GM18867 (cell line): ENCODE results near the gene PRRT1.
A peak's percentile ranks its signal among the peaks of the same experiment; 100 is the strongest.
"Not testable (repeated sequence)": the region's sequence is repeated elsewhere in the genome, so short reads cannot be mapped to it uniquely, and the experiment has no call there.

Experiments used
- ATAC-seq: cut with Tn5 transposase; IDR thresholded peaks from one replicate; pipeline ENCODE4 v1.9.1; 2021; ENCODE audit warnings: mild to moderate bottlenecking, moderate library complexity; ENCODE audit not compliant: unreplicated experiment

PRRT1 gene

DNA sequence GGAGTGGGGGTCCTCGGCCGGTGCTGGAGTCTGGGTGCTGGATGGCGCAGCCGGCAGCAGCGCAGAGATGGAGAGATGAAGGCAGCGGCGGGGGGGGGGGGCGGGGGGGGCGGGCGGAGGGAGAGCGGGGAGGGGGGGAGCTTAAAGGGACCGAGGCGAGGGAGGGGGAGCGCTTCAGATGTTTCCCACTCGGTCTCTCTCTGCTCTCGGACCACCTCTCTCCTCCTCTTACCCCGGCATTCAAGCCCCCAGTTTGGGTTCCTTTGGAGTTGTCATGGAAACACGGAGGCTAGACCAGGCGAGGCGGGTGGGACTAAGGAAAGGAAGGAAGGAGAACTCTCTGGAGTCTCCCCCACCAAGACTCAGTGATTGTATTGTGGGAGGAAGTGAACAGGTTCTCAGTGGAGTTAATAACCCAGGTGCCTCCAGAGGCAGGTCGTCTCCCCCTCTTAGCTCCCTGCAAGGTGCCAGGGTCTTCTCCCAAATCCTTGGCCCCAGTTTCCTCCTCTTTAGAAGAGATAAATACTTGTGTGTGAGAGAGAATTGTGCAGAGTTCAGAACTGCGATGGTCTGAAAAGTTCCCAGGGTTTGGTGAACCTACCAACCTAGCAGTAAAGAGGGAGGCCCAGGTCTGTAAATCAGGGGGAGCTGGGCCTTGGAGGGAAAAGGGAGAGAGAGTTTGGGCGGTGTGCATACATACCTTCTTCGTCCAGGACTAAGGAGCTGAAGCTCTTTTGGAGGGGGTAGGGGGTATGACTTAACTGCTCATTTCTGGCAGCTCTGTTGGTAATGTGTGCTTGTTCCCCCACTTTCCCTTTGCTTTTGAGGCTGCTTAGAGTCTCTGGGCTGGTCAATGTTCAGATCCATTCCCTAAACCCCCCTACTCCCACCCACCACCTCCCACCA, at the start of gene PRRT1:
Gene PRRT1 (minus strand): TSS at position 77 of the 906 bp plus-strand sequence. CDS start 112 bp downstream, outside the sequence.
- no peak for ATAC-seq

DNA sequence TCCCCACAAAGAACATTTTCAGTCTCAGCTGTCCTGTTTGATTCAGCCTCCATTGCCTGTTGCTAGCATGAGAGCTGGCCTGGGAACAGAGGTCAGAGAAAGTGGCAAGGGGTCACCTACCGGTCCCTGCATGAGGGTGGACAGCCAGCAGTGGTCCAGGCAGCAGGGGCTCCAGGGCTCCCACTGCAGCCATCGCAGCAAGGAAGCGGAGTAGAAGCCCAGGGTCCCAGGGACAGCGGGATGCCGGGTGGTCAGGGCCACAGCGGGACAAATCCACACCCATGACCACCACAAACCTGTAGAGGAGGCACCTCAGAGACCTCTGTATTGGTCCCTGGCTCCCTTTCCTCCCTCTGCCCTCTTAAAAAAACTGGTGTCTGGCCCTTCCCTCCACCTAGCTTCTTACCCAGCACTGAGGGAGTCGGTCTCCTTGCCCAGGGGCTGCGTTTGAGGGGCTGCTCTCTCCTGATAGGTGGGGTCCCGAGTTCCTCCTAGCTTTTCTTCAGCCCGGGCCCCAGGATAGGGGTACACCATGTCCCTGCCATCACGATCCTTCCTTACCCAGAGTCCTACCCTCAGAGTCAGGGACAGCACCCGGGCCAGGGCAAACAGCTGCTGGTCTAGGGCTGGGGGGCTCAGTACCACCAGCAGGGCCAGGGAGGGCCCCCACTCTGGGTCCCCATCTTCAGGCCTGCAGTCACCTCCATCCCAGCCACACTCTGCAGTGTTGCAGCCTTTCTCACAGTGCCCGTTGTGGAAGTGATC, 49.2 kb upstream of the PRRT1 start:
- no peak for ATAC-seq

DNA sequence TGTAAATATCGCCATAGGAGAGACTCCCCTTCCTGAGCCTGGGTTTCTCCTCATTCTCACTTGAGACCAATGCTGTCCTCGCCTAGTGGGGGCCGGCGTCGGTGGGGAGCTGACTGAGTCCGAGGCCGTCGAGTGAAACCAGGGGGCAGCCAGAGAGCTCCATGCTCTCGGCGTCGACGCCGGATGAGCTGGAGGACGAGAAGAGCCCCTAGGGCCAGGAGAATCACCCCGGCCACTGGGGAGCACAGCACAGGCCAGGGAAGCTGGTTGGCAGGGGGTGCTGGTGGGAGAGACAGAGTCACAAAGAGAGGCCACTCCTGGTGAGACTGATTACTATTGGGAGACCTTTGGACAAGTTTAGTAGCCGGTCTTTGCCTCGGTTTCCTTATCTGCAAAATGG, 47.1 kb upstream of the PRRT1 start:
- no peak for ATAC-seq

DNA sequence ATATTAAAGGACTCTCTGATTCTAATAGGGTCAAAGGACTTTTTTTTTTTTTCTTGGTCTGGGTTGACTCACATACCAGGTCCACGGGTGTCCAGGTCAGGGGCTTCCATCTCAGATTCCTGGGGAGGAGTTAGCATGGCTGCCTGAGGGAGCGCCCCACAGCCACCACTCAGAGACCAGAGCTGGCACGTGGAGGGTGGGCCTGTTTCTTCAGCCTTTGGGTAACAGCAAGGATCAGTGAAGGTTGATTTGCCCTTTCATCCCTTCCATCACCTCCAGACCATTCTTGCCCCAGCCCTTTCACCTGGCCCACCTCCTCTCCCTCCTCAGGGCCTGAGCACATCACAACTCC, 46.6 kb upstream of the PRRT1 start:
- no peak for ATAC-seq

DNA sequence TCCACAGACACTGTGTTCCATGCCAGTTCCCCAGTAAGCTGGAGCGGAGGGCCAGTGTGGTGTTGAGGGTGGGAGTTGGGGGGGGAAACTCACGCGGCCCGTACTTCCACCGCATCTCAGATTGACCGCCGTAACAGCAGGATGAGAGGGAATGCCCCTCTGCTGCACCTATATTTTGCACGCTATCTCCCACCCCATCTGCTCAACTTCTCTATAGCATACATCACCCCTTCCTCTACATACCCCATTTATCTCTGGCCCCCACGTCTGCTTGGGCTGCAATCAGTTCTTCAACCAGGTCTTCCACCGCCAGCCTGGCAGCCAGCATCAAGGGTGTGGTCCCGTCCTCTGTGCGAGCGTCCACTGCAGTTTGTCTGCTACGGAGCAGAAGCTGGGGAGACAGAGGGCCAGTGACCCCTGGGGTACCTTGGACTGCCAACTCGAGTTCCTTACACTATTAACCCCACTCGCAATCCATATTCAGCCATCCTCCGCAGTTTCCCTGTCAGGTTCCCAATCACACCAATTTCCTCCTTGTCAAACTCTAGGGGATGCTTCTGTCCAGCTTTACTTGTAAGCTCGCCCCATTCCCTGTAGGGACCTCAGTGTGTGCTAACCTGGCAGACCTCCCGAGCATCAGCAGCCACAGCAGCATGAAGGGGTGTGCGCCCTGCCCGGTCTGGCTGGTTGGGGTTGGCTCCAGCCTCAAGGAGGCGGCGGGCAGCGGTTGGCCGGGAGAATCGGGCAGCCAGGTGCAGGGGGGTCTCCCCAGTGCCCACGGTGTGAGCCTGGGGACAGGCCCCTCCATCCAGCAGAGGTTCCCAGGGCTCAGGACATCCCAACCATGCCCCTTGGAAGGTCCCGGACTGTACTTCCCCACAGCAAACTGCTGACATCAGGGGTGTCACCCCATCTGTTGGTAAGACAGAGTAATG, 45.2 kb upstream of the PRRT1 start:
- no peak for ATAC-seq

DNA sequence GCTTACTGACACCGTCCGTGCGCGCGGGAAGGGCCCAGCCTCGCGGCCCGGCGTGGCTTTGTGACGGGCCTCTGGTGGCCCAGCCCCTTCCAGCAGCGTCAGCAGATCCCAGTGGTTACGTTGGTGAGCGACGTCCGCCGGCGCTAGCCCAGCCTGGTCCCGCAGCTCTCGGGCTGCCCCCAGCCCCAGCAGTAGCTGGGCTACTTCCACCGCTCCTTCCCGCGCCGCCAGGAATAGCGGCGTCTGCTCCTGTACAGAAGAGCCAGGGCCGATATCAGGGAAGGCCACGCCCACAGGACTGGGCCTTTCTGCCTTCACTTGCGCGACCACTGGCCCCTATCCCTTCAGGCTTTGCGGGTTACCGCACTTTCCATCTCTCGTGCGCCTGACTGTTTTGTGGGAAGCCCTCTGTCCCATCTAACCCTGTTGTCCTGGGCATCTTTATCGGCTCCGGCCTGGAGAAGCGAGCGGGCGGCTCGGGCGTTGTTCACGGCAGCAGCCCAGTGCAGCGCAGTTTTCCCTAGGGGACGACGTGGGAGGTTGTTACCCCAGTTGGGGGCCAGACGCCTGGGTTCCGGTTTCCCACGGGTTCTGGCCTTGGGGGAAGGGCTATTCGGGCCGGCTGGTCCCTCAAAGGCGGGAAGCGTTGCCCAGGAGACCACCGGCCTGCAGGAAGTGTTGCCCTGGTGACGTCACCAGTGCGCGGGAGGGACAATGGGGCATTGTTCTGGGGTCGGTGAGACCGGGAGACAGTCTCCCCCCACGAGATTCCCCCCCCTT, 44.4 kb upstream of the PRRT1 start:
- peak; percentile 79 for ATAC-seq

DNA sequence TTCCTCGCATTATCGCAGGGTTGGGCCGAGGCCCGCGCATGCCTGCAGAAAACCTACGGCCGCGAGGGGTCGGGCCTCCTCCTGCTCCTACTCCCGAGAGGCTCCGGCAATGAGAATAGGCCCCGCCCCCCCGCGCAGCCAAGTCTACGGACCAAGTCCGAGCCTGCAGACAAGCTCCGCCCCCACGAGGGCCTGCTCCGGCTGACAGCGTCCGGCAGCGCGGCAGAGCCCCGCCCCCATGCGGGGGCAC, 43.8 kb upstream of the PRRT1 start:
- peak; percentile 75 for ATAC-seq

GRCh38 chr6:32194825-32195651, 43.3 kb upstream of the PRRT1 start:
- ATAC-seq = no peak

DNA sequence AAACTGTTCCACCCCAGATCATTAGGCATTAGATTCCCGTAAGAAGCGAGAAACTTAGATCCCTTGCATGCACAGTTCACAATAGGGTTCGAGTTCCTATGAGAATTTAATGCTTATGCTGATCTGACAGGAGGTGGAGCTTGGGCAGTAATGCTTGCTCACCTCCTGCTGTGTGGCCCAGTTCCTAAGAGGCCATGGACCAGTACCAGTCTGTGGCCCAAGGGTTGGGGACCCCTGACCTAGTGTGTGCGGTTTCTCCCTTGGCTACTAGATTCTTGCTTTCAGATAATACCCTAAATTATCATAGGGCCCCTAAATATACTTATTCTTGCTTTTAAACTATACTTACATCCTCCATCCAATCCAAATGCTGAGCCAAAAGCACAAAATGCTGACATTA, 42.6 kb upstream of the PRRT1 start:
- no peak for ATAC-seq

DNA sequence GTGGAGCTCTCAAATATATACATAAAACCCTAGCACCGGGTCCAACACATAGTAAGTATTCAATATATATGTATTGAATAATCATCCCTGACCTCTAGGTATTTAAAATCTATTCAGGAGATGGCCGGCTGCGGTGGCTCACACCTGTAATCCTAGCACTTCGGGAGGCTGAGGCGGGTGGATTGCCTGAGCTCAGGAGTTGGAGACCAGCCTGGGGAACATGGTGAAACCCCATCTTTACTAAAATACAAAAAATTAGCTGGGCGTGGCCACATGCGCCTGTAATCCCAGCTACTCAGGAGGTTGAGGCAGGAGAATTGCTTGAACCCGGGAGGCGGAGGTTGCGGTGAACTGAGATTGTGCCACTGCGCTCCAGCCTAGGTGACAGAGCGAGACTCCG, 41.4 kb upstream of the PRRT1 start:
- ATAC-seq = not testable (repeated sequence)

GRCh38 chr6:32192608-32193039, 40.9 kb upstream of the PRRT1 start, which contains the start of gene GPSM3:
Gene GPSM3 (minus strand): TSS chr6:32192643. CDS start chr6:32192513, 130 bp downstream.
- ATAC-seq = no peak

DNA sequence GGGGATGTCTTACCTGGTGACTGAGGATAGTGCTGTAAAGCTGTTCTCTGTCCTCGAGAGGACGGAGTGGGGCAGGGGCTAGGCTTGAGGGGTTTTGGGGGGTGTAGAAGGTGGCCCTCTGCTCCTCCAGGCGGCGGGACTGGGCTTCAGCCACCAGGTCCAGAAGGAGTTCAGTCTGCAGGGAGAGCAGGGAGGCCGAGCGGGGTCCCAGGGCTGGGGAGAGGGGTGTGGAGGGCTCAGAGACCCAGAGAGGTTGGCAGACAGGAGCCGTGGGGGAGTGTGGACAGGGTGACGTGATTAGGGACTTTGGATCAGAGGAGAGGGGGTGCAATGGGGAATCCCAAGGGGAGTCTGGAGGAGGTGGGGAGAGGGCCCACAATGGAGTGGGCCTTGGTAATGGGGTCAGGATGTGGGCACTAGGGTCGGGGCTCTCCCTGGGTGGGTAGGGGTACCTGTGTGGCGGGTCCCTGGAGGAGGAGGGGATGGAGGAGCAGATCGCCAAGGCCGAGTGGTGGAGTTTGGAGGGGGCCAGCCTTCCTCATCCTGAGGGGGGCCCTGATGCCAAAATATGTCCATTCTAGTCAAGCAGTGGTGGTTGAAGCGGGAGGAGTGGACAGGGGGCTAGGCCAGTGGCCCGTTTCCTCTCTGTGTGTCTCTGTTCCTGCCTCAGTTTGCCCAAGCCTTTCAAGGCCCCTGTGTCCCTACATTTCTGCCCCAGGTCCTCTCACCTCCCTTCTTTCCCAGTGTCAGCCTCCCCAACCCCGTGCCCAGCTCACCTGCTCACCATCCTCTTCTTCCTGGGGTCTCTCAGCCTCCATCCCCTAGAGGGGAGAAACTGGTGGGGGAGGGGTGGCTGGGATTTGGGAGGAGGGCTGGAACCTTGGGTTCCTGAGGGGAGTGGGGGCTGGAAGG, 40.2 kb upstream of the PRRT1 start:
- ATAC-seq = no peak

- ATAC-seq = no peak
These were observed 39.4 kb upstream of the PRRT1 start for GRCh38 chr6:32190911-32191677.

DNA sequence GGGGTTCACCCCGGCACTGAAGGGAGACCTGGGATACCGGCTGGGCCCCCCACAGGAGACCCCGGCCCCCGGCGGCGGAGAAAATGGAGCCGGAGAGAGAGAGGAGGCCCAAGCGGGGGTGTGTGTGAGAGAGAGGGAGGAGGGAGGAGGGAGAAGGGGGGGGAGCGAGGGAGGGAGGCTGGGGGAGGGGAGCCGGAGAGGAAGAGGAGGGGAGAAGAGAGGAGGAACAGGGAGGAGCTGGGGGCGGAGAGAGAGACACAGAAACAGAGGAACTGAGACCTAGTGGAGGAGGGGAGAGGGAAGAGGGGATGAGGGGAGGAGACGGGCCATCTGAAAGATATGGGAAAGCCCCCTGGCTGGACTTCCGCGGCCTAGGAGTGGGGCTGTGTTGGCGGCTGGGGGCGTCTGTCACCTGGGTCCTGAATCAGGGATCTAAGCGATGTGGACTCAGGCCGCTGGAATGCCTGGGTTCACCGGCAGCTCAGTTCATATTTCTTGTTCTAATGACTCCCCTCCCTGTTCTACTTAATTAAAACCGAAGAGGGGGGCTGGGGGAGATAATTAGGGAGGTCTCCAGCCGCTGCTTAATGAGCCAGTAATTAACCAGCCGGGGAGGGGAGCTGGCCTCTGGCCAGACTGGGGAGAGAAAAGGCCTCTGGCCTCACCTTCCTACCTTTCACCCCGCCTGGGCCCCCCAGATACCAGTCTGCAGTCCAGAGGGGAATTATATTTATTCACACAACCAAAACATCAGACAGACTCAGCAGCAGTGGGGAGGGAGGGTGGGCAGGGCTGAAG, 38.5 kb upstream of the PRRT1 start, which contains the start of gene PBX2:
Gene PBX2 (minus strand): TSS at position 149 of the 798 bp plus-strand sequence. CDS start 287 bp downstream, outside the sequence.
- ATAC-seq = peak; percentile 44

- ATAC-seq = no peak
These were observed 38.0 kb upstream of the PRRT1 start for GRCh38 chr6:32189742-32190053.

GRCh38 chr6:32189069-32189741, 37.5 kb upstream of the PRRT1 start:
- no peak for ATAC-seq
